ENCODE measurements around the gene UPK3A. TPM values are rescaled to one million over a fixed set of nuclear protein-coding genes. Genes with fewer than 3 reads are reported as not detected.

The UPK3A gene
- total RNA-seq, 1 donor from 2014 or later, result not detected

GRCh38 chr22:45335854-45336522, 51.2 kb downstream of the UPK3A start:
- no peaks in the 10 kb centered on the region for H3K27me3 ChIP-seq (ENCODE audit: low read depth)
- H3K4me3 ChIP-seq, result no peak overlapping the region
- H3K9me3 ChIP-seq, result no peaks in the 10 kb centered on the region
- peaks cover 80% of the 10 kb centered on the region for H3K36me3 ChIP-seq
- H3K27ac ChIP-seq, result peak overlapping the region; percentile 58
- no peak for DNase-seq
- peaks cover 24% of the 10 kb centered on the region for H3K4me1 ChIP-seq
- no peak for TF ChIP-seq CTCF (IDR thresholded peaks at IDR 0.05)
- intact Hi-C loops (cut with DNase I), result no loop called here
- no peak for ATAC-seq

GRCh38 chr22:45336971-45337431, 52.3 kb downstream of the UPK3A start:
- TF ChIP-seq CTCF (IDR thresholded peaks at IDR 0.05), result no peak
- no peaks in the 10 kb centered on the region for H3K9me3 ChIP-seq
- intact Hi-C loops (cut with DNase I), result no loop called here
- peak overlapping the region; percentile 58 for H3K27ac ChIP-seq
- H3K27me3 ChIP-seq (ENCODE audit: low read depth), result no peaks in the 10 kb centered on the region
- no peak overlapping the region for H3K4me3 ChIP-seq
- peak; percentile 67 for DNase-seq
- ATAC-seq, result peak; percentile 46 to 58
- H3K4me1 ChIP-seq, result peaks cover 24% of the 10 kb centered on the region
- H3K36me3 ChIP-seq, result peaks cover 83% of the 10 kb centered on the region

GRCh38 chr22:45337536-45337935, 52.8 kb downstream of the UPK3A start:
- intact Hi-C loops (cut with DNase I), result no loop called here
- H3K27me3 ChIP-seq (ENCODE audit: low read depth), result no peaks in the 10 kb centered on the region
- H3K36me3 ChIP-seq, result peaks cover 80% of the 10 kb centered on the region
- no peak overlapping the region for H3K4me3 ChIP-seq
- H3K27ac ChIP-seq, result no peak overlapping the region
- DNase-seq (no peak), ATAC-seq (no peak)
- H3K4me1 ChIP-seq, result peaks cover 24% of the 10 kb centered on the region
- no peaks in the 10 kb centered on the region for H3K9me3 ChIP-seq
- no peak for TF ChIP-seq CTCF (IDR thresholded peaks at IDR 0.05)

GRCh38 chr22:45338795-45339194, 54.0 kb downstream of the UPK3A start:
- ATAC-seq (no peak), DNase-seq (no peak)
- Histone ChIP-seq H3K27me3 (ENCODE audit: low read depth) (no peaks in the 10 kb centered on the region), H3K36me3 (peaks cover 82% of the 10 kb centered on the region), H3K4me3 (no peak overlapping the region), H3K4me1 (peaks cover 24% of the 10 kb centered on the region), H3K27ac (no peak overlapping the region), H3K9me3 (no peaks in the 10 kb centered on the region)
- intact Hi-C loops (cut with DNase I), result no loop called here
- TF ChIP-seq CTCF (IDR thresholded peaks at IDR 0.05), result no peak

- Histone ChIP-seq H3K27me3 (ENCODE audit: low read depth) (no peaks in the 10 kb centered on the region), H3K27ac (no peak overlapping the region), H3K4me1 (peaks cover 19% of the 10 kb centered on the region), H3K36me3 (peaks cover 75% of the 10 kb centered on the region), H3K4me3 (no peak overlapping the region), H3K9me3 (no peaks in the 10 kb centered on the region)
- ATAC-seq, result no peak
- intact Hi-C loops (cut with DNase I), result no loop called here
- no peak for TF ChIP-seq CTCF (IDR thresholded peaks at IDR 0.05)
- no peak for DNase-seq
Measured at GRCh38 chr22:45340323-45340722, 55.6 kb downstream of the UPK3A start.
